GM18505 (cell line): ENCODE data around the gene RSPRY1.

Source experiments
- ATAC-seq: cut with Tn5 transposase; IDR thresholded peaks from one replicate; pipeline ENCODE4 v1.9.1; 2021; ENCODE audit not compliant: unreplicated experiment
- POLR2A ChIP-seq: IDR thresholded peaks from 4 replicates; pipeline ENCODE4 v1.6.1; 2011; ENCODE audit warnings: borderline replicate concordance; ENCODE audit not compliant: insufficient read depth, insufficient read length; ENCODE audit errors: extremely low read depth

The RSPRY1 gene

DNA sequence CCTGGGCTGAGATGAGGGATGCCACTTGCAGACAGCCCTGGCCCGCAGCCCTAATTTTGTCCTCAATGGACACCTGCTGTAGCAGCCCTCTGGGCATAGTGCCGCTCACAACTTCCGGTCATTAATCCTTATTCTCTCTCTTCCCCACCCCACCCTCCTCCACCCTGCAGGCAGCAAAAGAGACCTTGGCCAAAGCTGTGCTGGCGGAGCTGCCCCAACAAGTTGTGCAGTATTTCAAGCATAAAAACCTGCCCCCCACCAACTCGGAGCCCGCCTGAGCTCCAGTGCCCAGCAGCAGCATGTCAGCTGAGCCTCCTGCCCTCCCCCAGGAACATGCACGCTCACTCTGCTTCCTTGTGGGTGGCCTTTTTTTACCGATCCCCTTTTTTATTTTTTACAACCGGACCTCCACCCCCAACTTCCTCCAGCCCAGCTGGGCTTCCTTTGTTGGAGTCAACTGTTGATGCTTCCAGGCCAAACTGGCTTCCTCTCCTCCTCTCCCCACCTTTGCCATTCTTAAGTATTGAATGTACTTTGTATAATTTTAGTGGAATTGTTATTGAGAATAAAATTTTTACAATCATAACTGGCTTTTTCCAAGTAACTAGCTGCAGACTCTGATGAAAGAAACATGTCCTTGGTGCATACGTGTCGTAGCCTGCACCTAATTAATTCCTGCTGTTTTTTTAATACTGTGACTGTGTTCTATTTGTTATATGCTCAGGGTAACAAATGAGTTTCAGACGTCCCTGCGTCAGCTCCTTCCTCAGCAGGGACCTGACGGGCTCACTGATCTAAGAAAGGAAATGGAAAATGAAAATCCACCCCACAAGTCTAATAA, 38.5 kb upstream of the RSPRY1 start:
- ATAC-seq: no peak
- TF ChIP-seq POLR2A: no peak

DNA sequence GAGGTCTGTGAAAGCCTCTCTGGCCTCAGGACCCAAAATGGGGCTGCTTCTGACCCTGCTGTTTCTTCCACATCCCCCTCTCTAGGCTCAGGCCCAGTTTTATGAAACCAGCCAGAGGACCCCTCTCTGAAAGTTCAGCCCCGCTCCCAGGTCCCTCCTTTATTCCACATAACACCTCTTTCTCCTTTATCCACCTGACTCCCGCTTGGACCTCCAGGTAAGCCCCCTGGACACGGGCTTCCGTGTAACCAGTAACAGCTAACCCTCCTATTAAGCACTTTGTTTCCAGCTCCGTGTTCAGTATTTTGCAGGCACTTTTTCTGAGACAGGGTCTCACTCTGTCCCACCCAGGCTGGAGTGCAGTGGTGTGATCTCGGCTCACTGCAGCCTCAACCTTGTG, 37.6 kb upstream of the RSPRY1 start:
- no peak for ATAC-seq
- TF ChIP-seq POLR2A: no peak

DNA sequence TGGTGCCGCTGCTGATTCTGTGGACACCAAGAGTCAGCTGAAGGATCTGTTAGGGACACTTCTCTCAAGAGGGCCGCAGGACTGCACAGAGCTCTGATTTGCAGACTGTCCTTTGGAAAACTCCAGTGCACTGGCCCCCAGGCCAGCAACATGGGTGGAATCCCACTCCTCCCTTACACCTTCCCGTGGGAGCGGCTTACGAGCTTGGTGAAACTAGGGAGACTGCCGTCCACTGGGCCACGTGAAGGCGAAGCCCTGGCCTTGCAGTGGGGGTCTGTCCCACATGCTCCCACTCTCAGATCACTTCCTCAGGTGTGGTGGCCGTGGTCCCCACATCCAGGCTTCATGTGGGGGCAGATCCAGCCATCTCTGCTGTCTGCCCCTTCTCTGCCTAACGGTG, 36.7 kb upstream of the RSPRY1 start:
- TF ChIP-seq POLR2A: no peak
- no peak for ATAC-seq

DNA sequence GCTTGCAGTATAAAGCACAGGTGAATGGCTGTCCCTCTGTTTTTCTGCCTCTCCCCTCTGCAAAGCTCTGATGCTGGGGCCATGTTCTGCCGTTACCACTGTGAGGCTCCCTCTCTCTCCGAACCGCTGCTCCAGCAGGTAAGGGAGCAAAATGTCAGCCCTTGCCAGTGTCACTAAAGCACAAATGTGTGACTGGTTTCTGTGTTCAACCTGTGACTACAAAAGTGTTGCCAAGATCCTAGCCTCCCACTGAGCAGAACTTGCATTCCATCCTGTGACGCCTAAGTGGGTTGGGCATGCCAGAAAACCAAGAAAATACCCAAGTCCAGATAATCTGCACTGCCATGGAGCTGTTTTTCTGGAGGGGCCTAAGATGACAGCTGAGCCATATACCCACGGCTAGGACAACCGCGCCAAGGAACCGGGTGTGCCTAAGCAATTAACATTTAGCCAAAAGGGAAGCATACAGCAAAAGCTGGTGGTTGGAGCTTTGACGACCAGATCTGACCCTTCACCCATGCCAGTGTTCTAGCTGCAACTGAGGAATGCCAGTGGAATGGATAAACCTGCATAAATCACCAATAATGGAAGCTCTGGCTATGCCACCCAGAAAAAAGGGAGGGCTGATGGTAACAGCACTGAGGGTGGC, 35.3 kb upstream of the RSPRY1 start:
- no peak for ATAC-seq
- TF ChIP-seq POLR2A: no peak

DNA sequence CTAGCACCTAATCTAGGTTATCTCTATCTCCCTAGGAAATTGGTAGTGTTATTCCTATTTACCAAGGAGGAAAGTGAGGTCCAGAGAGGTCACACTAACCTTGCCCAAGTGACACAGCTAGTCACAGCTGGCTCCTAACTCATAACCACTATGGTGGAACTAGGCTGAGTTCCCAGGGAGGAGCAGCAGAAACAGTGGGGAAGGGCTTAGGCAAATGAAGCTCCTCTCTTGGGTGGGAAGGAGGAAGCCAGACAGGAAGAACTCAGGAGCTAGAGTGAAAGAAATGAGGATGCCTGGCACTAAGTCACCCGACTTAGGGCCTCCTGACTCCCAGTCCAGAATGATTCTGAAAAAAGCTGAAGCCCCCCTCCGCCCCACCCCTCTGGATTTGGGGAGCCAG, 34.8 kb upstream of the RSPRY1 start:
- ATAC-seq: no peak
- TF ChIP-seq POLR2A: no peak

DNA sequence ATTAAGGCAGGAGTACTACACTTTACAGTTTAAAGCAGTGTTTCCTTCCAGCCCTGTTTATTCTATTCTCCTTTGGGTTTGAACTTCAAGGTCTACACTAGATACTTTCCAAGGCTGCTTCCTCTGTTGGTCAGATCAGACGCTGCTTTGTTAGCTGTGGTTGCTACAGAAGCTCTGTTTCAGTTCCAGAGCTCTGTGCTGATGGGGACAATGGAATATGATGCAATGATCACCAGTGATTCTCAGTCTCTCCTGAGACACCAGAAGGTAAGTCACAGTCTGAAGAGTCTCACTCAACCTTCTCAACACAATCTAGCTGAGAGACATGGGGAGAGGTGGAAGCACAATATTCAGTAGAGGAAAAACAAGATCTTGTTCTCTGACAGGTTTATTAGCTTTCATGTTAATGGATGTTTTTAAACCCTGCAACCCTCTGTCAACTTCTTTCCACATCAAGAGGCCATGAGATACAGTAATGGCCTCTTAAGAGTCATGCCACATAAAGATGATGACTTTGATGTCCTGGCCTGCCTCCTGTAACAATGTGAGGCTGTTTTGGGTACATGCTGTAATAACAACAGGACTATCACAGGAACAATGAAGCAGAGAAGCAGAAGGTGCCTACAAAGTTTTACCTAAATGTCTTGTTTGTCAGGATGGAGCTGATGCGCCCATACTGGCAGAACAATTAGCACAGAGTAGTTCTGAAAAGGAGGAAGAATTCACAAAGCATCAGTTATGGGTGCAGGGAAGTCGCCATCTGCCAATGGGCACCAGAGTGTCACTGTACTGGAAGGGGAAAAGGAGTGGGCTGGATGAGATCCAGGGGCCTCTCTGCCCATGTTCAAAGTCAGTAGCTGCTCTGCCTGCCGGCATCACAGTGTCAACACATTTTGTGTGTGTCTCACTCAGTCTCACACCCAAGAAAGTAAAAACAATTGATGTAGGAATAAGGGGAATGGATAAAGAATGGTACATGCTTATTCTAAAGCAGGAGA, 33.7 kb upstream of the RSPRY1 start:
- no peak for TF ChIP-seq POLR2A
- no peak for ATAC-seq

DNA sequence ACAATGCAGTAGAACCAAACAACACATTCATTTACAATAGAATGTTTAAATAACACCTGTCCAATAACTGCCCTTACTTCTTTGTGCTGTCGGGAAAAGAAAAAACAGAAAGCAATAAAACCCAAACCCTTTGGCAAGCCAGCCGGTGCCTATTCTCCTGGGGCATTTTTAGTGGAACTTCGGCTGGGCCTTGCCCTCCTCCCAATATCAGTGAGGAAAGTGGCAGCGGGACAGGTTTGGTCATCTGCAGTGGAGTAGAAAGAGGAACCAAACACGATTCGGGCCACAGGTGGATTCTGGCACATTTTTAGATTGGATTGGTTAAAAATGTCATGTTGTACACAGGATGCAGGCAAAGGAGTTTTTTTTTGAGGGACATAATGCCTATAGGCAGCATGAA, 32.3 kb upstream of the RSPRY1 start:
- no peak for ATAC-seq
- no peak for TF ChIP-seq POLR2A

DNA sequence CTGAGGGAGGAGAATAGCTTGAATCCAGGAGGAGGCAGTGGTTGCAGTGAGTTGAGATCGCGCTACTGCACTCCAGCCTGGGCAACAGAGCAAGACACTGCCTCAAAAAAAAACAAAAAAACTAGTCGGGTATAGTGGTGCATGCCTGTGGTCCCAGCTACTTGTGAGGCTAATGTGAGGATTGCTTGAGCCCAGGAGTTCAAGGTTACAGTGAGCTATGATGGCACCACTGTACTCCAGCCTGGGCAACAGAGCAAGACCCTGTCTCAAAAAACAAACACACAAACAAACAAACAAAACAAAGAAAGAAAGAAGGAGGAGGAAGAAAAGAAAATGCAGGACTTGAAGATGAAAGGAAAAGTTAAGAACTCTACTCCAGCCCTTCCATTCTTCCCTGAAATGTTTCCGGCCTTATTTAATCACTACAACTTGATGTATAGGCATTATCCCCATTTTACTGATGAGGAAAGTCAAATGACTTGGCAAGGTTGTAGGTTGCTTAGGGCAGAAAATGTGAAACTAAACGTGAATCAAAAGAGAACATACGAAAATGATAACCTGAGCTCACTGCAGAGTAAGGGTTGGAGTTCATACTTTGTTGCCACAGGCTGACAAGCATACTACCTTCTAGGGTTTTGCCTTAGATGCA, 30.3 kb upstream of the RSPRY1 start:
- no peak for ATAC-seq
- TF ChIP-seq POLR2A: no peak

DNA sequence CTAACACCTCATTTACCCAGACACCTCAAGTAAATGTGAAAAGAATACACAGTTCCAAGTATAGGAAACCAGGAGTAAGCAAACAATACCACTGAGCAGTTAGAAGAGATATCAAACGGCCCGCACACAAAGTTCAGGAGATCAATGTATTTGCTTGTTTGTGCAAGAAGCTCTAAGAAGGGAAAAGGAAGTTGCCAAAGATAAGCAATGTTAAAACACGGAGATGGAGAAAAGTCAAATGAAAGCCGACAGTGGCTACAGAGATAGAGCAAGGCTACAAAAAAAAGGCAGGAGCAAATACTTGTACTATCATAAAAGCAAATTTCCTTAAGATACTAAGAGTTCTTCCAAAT, 29.8 kb upstream of the RSPRY1 start:
- no peak for TF ChIP-seq POLR2A
- ATAC-seq: no peak

DNA sequence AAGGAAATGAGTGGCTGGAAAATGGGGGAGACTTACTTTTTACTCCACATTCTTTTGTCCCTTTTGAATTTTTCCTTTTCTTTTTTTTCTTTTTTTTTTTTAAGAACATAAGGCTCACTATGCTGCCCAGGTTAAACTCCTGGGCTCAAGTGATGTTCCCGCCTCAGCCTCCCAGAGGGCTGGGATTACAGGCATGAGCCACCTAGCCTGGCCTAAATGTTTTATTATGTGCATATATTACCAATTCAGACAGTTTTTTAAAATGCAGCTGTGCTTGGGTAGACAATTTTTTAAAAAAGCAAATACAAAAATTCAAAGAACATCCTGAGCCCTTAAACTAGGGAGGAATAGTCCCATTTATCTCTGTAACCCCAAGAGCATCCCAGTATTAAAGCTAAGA, 28.6 kb upstream of the RSPRY1 start:
- TF ChIP-seq POLR2A: no peak
- ATAC-seq: no peak

DNA sequence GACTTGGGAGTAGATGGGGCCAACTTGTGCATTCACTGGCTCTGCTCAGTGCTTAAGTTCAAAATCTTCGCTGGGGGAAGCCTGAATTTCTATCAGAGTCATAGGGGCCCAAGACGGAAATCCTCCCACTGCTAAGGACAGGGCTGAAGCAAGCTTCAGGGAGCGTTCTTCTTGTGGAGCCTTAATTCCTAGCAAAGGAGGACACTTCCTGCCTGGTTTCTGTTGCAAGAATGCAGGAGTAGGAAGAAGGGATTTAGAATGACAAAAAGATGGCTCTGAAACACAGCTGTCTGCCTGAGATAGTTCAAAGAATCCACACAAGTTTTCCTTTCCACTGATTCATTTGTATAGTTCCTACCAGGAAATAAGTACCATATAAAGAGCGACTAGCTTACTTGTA, 26.7 kb upstream of the RSPRY1 start:
- no peak for TF ChIP-seq POLR2A

DNA sequence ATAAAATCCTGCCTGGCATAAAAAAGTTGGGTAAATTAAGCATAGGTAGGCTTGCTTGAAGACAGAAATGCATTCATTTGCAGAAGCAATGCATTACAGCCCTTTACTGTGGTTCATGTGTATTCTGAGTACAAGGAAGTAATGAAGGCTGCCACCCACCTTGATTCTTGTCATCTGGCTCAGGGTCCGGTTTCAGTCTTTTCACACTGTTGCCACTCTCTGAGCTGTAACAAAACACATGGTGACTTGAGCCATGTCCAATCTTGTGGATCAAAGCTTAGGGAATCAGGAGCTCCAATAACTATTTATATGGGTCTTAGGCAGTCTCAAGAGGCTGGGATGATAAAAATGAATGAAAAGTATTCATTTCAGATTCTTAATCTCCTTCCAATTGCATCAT, 22.3 kb upstream of the RSPRY1 start:
- TF ChIP-seq POLR2A: no peak
- ATAC-seq: no peak

More for the DNA sequence above, 26.7 kb upstream of the RSPRY1 start:
- ATAC-seq: no peak

DNA sequence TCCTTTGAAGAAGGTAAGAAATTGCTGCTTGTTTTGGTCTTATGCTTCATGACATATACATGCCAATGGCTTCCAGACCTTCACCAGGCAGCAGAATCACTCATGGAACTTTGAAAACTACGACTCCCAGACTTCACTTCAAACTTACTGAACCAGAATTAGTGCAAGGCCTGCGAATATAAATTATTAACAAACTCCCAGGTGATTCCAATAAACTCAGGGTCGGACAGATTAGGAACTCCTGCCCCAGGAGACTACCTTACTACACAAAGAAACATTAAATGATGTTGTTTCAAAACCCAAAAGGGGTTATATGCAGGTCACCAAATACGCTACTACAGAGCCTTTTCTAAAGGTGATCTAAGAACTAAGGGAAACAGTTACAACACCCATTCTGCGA, 20.6 kb upstream of the RSPRY1 start:
- TF ChIP-seq POLR2A: no peak
- no peak for ATAC-seq

DNA sequence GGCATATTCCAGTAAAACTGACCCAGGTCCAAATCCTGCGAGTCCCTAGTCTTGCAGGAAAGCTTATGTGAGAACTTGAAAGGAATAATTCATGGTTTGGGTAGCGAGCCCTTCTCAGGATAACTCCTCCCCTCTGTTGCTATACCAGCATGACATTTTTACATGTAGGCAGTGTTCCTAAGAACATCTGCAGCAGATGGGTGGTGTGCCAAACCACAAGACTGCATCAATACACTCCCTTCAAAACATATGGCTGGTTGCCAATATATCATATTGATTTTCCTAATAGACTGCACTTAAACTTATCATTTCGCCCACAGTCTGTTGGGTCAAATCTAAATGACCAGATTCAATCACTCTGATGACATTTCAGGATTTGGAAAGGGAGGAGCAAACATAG, 20.2 kb upstream of the RSPRY1 start:
- no peak for ATAC-seq
- no peak for TF ChIP-seq POLR2A

DNA sequence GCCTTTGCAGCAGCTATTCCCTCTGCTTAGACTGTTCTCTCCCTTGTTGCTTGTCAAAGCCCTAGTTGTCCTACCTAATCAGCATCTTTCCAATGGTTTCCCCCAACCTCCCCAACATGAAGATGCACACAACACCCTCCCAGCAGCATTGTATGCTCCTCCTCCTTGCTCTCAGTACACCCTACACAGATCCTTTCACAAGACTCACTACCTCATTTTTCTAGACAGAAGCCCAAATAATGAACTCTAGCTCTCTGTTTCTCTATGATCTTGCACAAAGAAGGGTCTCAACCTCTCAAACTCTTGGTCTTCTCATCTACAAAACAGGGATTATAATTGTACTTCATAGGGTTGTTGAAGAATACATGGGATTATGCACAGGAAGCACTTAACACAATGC, 19.7 kb upstream of the RSPRY1 start:
- no peak for TF ChIP-seq POLR2A
- ATAC-seq: no peak
